Measurements from ENCODE around the gene CDK5.

DNA sequence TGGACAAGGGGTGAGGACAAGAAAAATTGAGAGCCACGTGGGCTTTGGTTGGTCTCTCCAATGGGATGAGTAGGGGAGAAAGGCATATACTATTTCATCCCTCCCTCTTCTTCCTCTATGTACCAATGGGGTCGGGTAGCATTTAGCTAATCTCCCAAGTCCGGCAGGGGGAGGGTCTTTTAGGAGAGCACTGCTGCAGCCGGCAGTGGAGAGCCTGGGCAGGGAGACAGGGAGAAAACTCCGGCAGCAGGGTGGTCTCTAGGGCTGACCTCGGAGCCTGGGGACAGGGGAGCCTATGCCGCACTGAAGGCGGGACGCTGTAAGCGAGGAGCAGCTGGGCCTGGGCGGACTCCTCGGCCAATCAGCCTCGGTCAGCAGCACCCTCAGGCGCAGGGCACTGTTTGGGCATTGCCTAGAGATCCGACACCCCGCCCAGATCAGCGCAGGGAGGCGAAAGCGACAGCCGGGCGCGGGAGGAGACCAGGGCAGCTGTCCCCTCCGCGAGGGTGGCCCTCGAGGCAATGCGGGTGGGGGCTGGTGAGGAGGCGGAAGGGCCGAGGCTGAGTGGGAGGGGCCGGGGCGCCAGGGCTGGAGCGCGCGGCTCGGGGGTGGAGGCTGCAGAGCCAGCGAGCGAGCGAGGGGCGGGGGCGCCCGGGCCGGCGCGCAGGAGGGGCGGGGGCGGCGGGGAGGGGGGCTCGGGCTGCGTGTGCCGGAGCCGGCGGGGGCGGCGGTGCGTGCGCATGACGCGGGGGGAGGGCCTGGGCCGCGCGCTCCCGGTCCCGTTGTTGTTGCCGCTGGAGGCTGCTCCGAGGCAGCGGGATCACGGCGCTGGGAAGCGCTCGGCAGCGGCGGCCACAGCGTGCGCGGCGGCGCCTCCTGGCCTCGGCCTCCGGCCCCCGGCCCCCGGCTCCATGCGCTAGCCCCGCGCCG lies 28.3 kb upstream of the CDK5 start, which contains the start of gene AGAP3:
- peak; percentile 56; the same call in 1 of the 2 replicates for TF ChIP-seq POLR2AphosphoS5 (IDR thresholded peaks at IDR 0.05; ENCODE audit: borderline replicate concordance, low read depth, low read length)
- no peak for TF ChIP-seq EZH2 (IDR thresholded peaks at IDR 0.05)
- TF ChIP-seq FOXP2 (optimal IDR thresholded peaks at IDR 0.05; ENCODE audit: control extremely low read depth, extremely low read length, insufficient read depth) = no peak

All from SK-N-MC (cell line).